HCT116 (cell line): ENCODE data around the gene PHF20. TPM values are rescaled to one million over a fixed set of nuclear protein-coding genes. Genes with fewer than 3 reads are reported as not detected.

ENCODE experiments used
- total RNA-seq: library from RNA; stranded (reverse); gene quantifications from one replicate; pipeline ENCODE4 v1.2.1, GENCODE V29; 2021; ENCODE audit not compliant: unreplicated experiment

PHF20 gene
- total RNA-seq, 1 experiment from 2014 or later: 40.8 TPM

Other genes starting within 250 kb of the PHF20 start
- not detected for gene C20orf173, start 242.4 kb upstream of the PHF20 start, total RNA-seq
- 229 TPM for gene ERGIC3, start 229.9 kb upstream of the PHF20 start, total RNA-seq
- 6.2 TPM for gene SPAG4, start 156.2 kb upstream of the PHF20 start, total RNA-seq
- 333 TPM for gene CPNE1, start 107.1 kb upstream of the PHF20 start, total RNA-seq
- gene RBM12, start 107.1 kb upstream of the PHF20 start, total RNA-seq: 110 TPM
- gene NFS1, start 72.7 kb upstream of the PHF20 start, total RNA-seq: 33.9 TPM
- gene ROMO1, start 72.6 kb upstream of the PHF20 start, total RNA-seq: 167 TPM
- gene RBM39, start 29.8 kb upstream of the PHF20 start, total RNA-seq: 234 TPM
- 46.2 TPM for gene SCAND1, start 182.5 kb downstream of the PHF20 start, total RNA-seq
- gene CNBD2, start 196.6 kb downstream of the PHF20 start, total RNA-seq: 3.1 TPM